Breast epithelium (tissue), 4 donors: ENCODE measurements around the gene KLF8. TPM values are rescaled to one million over a fixed set of nuclear protein-coding genes. Genes with fewer than 3 reads are reported as not detected.

Experiments used
- DNase-seq, 2 donors: peaks; one replicate each; pipeline ENCODE4 v3.0.0-alpha.2; 2019; ENCODE audit warnings: low spot score in 2 of 2
- H3K27ac ChIP-seq, 2 donors: fragments of 200-600 bp; sonication (generic) in 1 of 2; one replicate each; pipeline ENCODE4 v1.5.1; 2016 to 2019; ENCODE audit warnings: mild to moderate bottlenecking in 1 of 2
- H3K27me3 ChIP-seq, 2 donors: fragments of 200-600 bp; sonication (generic) in 1 of 2; one replicate each; pipeline versions ENCODE4 v1.5.1 to v1.6.0; 2017 to 2019; ENCODE audit warnings: control low read depth in 1 of 2, mild to moderate bottlenecking in 1 of 2
- H3K36me3 ChIP-seq: fragments of 200-600 bp; one replicate; pipeline ENCODE4 v1.5.1; 2019
- H3K4me1 ChIP-seq, 2 donors: fragments of 200-600 bp; sonication (generic); one replicate each; pipeline ENCODE4 v1.5.1; 2016 to 2019; ENCODE audit warnings: control low read depth in 1 of 2
- H3K4me3 ChIP-seq, 3 donors: fragments of 200-600 bp; sonication (generic); 1 replicate in 2 of 3; 2 replicates in 1 of 3; pipeline ENCODE4 v1.5.1; 2016 to 2019; ENCODE audit warnings: mild to moderate bottlenecking in 3 of 3, moderate library complexity in 2 of 3
- H3K9me3 ChIP-seq, 2 donors: fragments of 200-600 bp; sonication (generic) in 1 of 2; one replicate each; pipeline ENCODE4 v1.5.1; 2016 to 2019; ENCODE audit warnings: control low read depth in 1 of 2
- POLR2A ChIP-seq: fragments of 450-650 bp; IDR thresholded peaks from one replicate; pipeline ENCODE4 v1.6.1; 2016; ENCODE audit warnings: antibody characterized with exemption, mild to moderate bottlenecking, moderate library complexity
- POLR2AphosphoS5 ChIP-seq, 3 donors: sonication (generic); formaldehyde crosslinking; IDR thresholded peaks; one replicate each; pipeline ENCODE4 v1.6.1; 2017; ENCODE audit warnings: antibody characterized with exemption in 3 of 3
- intact Hi-C: fragments of 100-400 bp; cut with DNase I; formaldehyde crosslinking; loops from one replicate; pipeline ENCODE4 v1.15.1; 2023; ENCODE audit warnings: low total_unique reads
- total RNA-seq, 3 donors: library from RNA; depleted of rRNA; stranded (reverse); fragments of >200 nt; gene quantifications; one replicate each; pipeline ENCODE4 v1.1.0, GENCODE V29; 2016
- TF ChIP-seq, protein P1 (sequence below), 3 donors: fragments of 450-650 bp; IDR thresholded peaks; one replicate each; pipeline ENCODE4 v1.5.1; 2016 to 2017; ENCODE audit warnings: antibody characterized with exemption in 3 of 3, mild to moderate bottlenecking in 3 of 3, moderate library complexity in 3 of 3

The KLF8 gene
- total RNA-seq, 3 donors from 2014 or later = 23.6 to 27.4 (median 25.4) TPM

DNA sequence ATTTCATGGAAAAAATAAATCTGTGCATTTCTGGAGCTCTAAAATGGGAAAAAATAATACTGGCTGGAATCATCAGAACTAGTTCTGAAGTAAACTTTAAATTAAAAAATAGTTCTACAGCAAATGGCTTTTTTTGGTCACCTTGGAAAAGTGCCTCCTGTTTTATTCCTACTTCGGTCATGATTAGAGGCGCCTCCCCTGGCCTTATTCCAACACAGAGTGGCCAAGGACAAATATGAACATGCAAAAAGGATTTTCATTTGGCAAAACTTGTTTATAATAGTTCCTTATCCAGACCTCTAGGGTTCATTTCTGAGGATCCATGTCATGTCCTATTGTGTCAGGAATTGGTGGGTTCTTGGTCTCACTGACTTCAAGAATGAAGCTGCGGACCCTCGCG is 11.1 kb upstream of the KLF8 start:
- H3K4me1 ChIP-seq = no peaks in the 10 kb centered on the region
- no peak for DNase-seq
- no peak overlapping the region for H3K27ac ChIP-seq
- intact Hi-C loops = no loop called here
- H3K9me3 ChIP-seq = peaks cover 0 to 9% of the 10 kb centered on the region in 2 donors
- TF ChIP-seq, protein P1, sequence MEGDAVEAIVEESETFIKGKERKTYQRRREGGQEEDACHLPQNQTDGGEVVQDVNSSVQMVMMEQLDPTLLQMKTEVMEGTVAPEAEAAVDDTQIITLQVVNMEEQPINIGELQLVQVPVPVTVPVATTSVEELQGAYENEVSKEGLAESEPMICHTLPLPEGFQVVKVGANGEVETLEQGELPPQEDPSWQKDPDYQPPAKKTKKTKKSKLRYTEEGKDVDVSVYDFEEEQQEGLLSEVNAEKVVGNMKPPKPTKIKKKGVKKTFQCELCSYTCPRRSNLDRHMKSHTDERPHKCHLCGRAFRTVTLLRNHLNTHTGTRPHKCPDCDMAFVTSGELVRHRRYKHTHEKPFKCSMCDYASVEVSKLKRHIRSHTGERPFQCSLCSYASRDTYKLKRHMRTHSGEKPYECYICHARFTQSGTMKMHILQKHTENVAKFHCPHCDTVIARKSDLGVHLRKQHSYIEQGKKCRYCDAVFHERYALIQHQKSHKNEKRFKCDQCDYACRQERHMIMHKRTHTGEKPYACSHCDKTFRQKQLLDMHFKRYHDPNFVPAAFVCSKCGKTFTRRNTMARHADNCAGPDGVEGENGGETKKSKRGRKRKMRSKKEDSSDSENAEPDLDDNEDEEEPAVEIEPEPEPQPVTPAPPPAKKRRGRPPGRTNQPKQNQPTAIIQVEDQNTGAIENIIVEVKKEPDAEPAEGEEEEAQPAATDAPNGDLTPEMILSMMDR (IDR thresholded peaks at IDR 0.05) = no peak
- TF ChIP-seq POLR2AphosphoS5 (IDR thresholded peaks at IDR 0.05) = no peak
- no peaks in the 10 kb centered on the region for H3K36me3 ChIP-seq
- peaks cover 0 to 18% of the 10 kb centered on the region in 2 donors for H3K27me3 ChIP-seq
- no peak overlapping the region for H3K4me3 ChIP-seq

DNA sequence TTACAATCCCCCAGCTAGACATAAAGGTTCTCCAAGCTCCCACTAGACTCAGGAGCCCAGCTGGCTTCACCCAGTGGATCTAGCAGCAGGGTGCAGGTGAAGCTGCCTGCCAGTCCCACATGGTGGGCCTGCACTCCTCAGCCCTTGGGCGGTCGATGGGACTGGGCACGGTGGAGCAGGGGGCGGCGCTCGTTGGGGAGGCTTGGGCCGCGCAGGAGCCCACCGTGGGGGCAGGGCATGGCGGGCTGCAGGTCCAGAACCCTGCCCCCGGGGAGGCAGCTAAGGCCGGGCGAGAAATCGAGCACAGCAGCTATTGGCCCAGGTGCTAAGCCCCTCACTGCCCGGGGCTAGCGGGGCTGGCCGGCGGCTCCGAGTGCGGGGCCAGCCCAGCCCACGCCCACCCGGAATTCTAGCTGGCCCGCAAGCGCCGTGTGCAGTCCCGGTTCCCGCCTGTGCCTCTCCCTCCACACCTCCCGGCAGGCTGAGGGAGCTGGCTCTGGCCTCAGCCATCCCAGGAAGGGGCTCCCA is 9.6 kb upstream of the KLF8 start:
- H3K27me3 ChIP-seq = peaks cover 0 to 10% of the 10 kb centered on the region in 2 donors

DNA sequence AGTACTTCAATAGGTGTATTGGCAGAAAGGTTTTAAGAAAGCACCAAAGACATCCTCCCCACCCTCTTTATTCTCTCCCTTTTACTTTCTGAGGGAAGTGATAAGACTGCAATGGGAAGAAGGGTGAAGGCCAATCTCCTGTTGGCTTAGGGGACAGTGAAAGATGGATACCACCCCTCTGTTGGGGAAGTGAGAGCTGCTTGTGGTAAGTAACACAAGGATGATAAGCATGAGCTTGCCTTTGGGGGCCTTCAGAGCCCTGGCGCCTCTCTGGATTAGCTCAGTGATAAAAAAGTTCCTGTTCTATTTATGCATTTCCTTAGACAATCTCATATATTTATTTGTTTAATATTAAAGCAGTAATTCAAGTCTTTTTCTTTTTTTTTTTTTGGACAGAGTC is 5.2 kb upstream of the KLF8 start:
- no peak overlapping the region for H3K4me3 ChIP-seq
- H3K4me1 ChIP-seq = no peaks in the 10 kb centered on the region
- no peaks in the 10 kb centered on the region for H3K36me3 ChIP-seq
- no peak for TF ChIP-seq POLR2AphosphoS5 (IDR thresholded peaks at IDR 0.05)
- TF ChIP-seq, protein P1 (IDR thresholded peaks at IDR 0.05) = no peak
- no peak for TF ChIP-seq POLR2A
- H3K27me3 ChIP-seq = peaks cover 0 to 22% of the 10 kb centered on the region in 2 donors
- no peak for DNase-seq
- H3K9me3 ChIP-seq = peaks cover 0 to 9% of the 10 kb centered on the region in 2 donors
- intact Hi-C loops = no loop called here
- no peak overlapping the region for H3K27ac ChIP-seq

More for the DNA sequence above, 9.6 kb upstream of the KLF8 start:
- Histone ChIP-seq H3K4me1 (no peaks in the 10 kb centered on the region), H3K36me3 (no peaks in the 10 kb centered on the region), H3K27ac (no peak overlapping the region), H3K9me3 (peaks cover 0 to 9% of the 10 kb centered on the region in 2 donors), H3K4me3 (no peak overlapping the region)
- TF ChIP-seq, protein P1 (IDR thresholded peaks at IDR 0.05) = no peak
- TF ChIP-seq POLR2A = no peak
- TF ChIP-seq POLR2AphosphoS5 (IDR thresholded peaks at IDR 0.05) = no peak
- intact Hi-C loops = no loop called here
- DNase-seq = no peak

DNA sequence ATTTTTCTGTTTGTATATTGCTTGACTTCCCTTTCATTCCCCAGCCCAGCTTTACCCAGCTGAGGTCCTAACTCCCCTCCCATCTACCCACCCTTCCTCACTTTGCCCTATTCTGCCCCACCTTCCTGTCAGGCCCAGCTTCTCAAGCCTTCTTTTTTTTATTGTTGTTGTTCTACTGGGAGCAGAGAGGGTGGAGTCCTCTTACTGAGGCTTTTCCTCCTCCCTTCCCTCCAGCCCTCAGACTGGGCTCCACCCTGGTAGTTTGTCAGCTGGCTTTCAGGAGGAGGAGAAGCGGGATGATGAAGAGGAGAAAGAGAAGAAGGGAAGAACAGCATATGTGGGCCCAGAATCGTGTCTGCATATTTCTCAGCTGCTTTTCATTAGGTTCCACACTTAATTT is 3.2 kb upstream of the KLF8 start:
- intact Hi-C loops = no loop called here
- TF ChIP-seq, protein P1 (IDR thresholded peaks at IDR 0.05) = no peak
- Histone ChIP-seq H3K4me3 (no peak overlapping the region), H3K9me3 (no peaks in the 10 kb centered on the region), H3K4me1 (no peaks in the 10 kb centered on the region), H3K27me3 (peaks cover 0 to 29% of the 10 kb centered on the region in 2 donors), H3K27ac (peak overlapping the region; percentile 10 to 45), H3K36me3 (no peaks in the 10 kb centered on the region)
- DNase-seq = no peak

DNA sequence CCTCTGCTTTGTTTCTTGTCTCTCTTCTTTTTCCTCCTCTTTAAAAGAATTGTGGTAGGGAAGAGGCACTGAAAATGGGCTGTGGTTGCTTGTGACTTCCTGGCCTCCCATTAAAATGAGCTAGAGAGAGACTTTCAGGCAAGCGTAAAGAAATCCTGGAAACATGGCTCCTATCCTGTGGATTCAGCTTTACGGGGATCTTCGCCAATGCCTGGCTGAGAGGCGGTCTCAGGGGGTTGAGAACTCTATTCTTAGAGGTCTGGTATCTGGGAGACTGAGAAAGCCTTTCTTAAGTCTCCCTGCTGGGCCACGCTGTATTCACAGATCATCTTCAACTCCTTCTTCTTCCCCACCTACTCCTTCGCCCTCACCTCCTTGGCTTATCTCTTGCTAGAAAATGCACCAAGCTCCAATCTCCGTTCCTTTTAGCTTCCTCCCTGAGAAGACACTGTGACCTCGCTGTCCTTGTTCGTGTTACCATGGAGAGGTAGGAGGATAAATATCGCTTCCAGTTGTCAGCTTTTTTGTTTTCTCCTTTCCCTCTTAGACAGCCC is 542 bp upstream of the KLF8 start:
- Histone ChIP-seq H3K4me3 (peak overlapping the region; percentile 50 to 68 (median 54)), H3K9me3 (no peaks in the 10 kb centered on the region), H3K27me3 (peaks cover 0 to 36% of the 10 kb centered on the region in 2 donors), H3K36me3 (no peaks in the 10 kb centered on the region), H3K4me1 (no peaks in the 10 kb centered on the region), H3K27ac (peak overlapping the region; percentile 82 to 91)
- DNase-seq = no peak
- intact Hi-C loops = no loop called here
- TF ChIP-seq POLR2AphosphoS5 (IDR thresholded peaks at IDR 0.05) = no peak
- TF ChIP-seq, protein P1 (IDR thresholded peaks at IDR 0.05) = no peak
- no peak for TF ChIP-seq POLR2A
